Cerebellar cortex (tissue), 1 donor: ENCODE measurements around the gene CD48.

Source experiments
- DNase-seq: peaks from one replicate; pipeline ENCODE4 v3.0.0-alpha.2; 2015; ENCODE audit warnings: low spot score

Gene CD48

DNA sequence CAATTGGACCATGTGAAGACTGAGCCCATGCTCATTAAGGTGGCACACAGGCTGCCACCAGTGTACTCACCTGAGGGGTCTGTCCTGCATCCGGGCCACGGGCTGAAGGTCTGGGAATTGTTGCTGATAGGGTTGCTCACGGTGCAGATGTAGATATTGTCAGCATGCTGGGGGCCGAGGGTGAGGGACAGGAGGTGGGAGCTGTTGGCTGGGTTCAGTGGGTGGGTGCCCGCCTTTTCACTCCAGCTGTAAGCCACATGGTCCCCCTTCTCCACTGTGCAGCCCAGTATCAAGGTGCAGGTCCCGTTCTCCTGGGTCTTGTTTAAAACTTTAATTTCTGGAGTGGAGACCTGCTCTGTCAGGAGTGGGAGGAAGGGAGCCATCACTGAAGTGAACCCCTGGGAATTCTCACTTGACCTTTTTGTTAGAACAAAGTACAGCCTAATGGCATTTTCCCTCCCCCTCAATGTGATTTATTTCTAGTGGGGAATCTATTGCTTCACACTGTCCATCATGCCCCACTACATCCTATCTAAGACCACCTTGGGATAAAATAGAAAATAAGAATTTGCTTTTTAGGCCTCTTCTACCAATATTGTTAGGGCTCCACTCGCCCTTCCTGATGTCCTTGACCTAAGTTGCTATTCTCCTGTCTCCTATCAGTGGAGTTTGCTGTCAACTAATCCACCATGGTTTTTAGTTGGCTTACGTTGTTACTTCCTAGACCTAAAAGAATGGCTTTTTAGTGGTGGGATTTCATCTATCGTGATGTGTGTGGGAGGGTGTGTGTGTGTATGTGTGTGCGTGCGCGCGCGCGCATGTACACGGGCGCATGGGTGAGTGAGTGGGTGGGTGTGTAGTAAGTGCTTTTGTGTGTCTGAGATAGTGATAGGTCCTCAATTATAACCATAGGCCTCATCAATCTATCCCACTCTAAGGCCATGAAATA is 76.8 kb downstream of the CD48 start:
- no peak for DNase-seq

DNA sequence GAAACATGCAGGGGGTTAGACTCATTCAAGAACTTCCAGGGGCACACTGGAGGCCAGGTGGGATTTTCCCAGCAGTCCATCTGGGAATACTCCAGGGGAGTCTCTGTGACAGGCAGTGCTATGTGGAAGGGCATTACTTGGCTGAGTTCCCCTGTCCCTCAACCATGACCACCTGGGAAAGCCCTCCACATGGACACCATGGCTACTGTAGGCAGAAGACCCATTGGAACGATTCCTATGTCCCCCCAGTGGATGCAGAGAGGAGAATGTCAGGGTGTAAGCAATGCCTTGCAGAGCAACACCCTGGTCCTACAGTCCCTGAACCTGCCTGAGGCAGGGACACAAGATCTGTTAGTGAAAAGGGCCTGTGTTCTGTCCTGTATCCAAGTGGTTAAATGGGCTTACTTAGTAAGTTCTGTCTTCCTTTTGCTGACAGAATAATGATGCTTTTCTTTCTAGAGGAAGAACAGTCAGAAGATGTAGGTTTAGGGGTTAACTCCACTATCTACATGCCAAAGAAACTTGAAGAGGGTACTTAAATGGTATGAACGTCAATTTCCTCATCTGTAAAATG is 78.2 kb downstream of the CD48 start:
- no peak for DNase-seq

DNA sequence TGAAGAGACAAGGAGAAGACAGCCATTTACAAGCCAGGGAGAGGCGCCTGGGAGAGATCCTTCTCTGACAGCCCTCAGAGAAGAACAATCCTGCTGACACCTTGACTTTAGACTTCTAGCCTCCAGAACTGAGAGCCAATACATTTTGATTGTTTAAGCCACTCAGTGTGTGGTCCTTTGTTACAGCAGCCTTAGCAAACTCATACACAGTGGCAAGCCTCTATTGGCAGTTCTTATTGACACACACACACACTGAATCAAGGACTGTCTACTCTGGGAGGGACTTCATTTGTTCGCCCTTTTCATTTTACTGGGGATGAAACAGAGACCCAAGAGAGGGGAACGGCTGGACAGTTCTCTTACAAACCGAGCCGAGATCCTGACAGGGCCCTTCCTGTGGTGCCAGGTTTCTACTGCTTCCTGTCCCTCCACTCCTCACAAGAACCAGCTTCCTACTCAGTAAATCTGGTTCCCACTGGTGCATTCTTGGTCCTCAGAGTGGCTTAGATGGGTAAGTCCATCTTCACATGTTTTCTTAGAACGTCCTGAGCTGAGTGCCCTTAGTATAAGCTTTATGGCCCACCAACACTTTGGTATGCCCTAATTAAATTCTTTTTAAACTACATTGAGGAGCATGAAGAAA is 79.5 kb downstream of the CD48 start:
- DNase-seq: no peak

DNA sequence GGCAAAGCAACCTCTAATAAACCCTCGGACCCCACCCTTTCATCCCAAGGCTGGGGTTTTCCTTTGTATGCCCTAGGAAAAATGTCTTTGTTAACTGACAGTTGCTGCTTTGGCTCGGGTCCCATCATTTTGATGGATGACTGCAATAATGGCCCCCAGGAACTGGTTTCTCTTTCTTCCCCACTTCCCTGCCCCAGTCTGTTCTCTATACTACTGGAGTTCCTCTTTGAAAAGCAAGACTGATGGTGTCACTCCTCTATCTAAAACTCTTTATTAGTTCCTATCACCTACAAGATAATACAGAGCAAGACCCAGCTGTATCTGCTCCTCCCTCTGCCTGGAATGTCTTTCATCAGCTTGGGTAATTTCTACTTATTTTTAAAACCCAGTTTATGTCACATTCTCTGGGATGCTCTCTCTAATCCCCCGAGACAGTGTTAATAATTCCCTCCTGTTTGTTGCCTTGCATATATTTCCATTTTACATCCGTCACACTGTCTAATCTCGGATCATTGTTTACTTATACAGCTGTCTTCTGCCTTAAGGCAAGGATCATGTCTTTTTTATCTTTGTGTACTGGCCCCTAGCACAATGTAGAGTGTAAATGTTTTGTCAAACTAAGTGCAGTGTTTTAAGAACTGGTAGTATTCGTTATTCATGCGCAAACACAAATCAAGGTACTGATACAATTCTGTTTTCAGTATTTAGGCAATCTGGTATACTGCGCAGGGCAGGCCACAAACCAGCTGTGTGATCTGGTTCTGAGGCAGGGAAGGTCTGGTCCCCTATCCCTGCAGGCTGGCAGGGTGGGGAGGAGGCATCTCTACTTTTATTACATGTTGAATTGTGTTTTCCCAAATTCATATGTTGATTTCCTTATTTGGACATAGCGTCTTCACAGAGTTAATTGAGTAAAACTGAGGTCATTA is 80.8 kb downstream of the CD48 start:
- DNase-seq: no peak

DNA sequence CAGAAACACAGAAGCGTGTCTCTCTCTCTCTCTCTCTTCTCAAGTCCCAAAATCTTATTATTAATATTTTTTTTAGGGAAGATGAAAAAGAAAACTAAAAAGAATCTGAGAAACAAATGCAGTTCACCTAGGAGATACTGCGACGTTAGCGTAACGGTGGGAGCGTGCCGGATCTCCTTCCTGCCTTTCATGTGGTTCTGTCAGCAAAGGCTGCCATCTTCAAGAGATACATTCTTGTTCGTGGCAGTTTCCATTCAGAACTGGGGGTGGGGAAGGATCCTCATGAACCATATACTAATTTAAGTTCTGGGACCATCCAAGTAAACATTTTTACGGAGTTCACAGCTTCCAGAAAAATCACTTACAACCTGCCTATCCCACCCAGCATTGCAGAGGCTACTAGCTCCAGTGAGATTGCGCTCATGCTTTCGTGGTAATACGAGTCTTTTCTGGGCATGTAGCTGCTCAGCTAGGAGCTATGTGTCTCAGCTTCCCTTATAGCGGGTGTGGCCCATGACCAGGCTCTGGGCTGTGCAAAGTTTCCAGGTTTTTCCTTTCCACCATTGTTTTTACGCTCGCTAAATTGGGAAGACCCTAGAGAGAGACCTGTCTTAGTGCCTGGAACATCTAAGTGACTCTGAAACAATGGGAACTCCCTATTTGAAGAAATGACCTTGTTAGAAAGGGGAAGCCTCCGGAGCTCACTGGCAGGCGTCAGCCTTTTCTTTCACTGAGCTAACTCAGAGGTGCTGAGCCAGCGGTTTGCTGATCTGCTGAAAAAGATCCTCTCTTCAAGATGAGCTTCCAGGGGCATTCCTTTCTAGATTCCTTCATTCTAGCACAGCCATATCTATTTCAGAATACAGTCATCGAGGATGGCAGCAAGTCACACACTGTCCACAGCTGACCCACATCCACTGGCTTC is 82.1 kb downstream of the CD48 start:
- DNase-seq: no peak

DNA sequence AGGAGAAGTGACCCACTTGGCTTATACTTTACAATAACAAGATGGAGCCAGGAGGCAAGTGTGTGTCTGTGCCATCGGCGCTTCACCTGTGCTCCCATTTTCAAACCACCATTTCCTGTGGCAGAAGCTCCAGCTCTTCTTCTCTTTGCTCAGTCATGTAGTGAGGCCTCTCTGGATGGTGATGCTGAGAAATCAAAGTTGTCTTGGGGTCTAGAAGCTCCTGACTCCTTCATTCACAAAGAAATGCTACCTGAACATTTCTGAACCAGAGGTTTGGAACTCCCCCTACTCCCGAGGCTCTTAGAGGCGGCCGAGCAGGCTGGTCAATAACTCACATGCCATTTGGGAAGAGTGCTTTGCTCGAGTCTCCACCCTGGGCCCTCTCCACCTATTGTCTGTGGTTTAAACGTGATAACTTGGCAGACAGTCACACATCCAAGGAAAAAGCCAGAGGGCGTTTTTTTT is 82.8 kb downstream of the CD48 start:
- DNase-seq: no peak
